HCT116 (cell line): ENCODE results near the gene CCDC82. TPM values are rescaled to one million over a fixed set of nuclear protein-coding genes. Genes with fewer than 3 reads are reported as not detected.

Experiments used
- ATAC-seq: fragments of 200-7000 bp; cut with Tn5 transposase; 2 replicates; pipeline ENCODE4 v1.9.1; 2020; ENCODE audit warnings: mild to moderate bottlenecking, moderate library complexity
- BruUV-seq: library from RNA; stranded (reverse); fragments of 400-500 nt; replicated peaks from 2 replicates; lab custom pipeline; 2021; lab: Mats Ljungman, UMichigan
- CTCF ChIA-PET: fragments of 300-600 bp; sonication (Branson Sonifier 250); formaldehyde crosslinking; loops from one replicate; lab custom pipeline; 2021; ENCODE audit warnings: antibody characterized with exemption; lab: Charles Lee
- POLR2A ChIA-PET: fragments of 300-600, 350-600 bp; sonication (Branson Sonifier 250); formaldehyde crosslinking; loops from one replicate; lab custom pipeline; 2021; ENCODE audit warnings: antibody characterized with exemption; lab: Charles Lee
- RAD21 ChIA-PET, 2 experiments: fragments of 300-600 bp; sonication (Branson Sonifier 250); formaldehyde crosslinking; loops; one replicate each; lab custom pipeline; 2023; ENCODE audit warnings: low total read pairs in 2 of 2; ENCODE audit not compliant: uncharacterized antibody in 2 of 2, unreplicated experiment in 2 of 2, low non-redundant PET in 1 of 2; lab: Charles Lee
- DNase-seq: peaks from one replicate; pipeline ENCODE4 v3.0.0-alpha.2; 2010; ENCODE audit warnings: low read depth, low spot score
- H2AFZ ChIP-seq: fragments of 200-600 bp; shearing (Covaris generic), sonication (generic); 2 replicates; pipeline ENCODE4 v1.6.1; 2017; ENCODE audit warnings: low read depth, mixed run types, mixed read lengths, antibody characterized with exemption, low read length; ENCODE audit not compliant: poor library complexity, severe bottlenecking
- H3K27ac ChIP-seq: 2 replicates; pipeline ENCODE4 v1.5.1; 2012; ENCODE audit warnings: low read depth, low read length
- H3K27me3 ChIP-seq: fragments of 200-600 bp; sonication (generic); 2 replicates; pipeline ENCODE4 v1.6.1; 2016; ENCODE audit warnings: mixed run types, low read length, mixed read lengths; ENCODE audit not compliant: insufficient read depth
- H3K36me3 ChIP-seq, 2 experiments: fragments of 200-500 bp in 1 of 2; fragments of 200-600 bp in 1 of 2; sonication (Bioruptor generic) in 1 of 2; sonication (generic) in 1 of 2; 2 replicates each; pipeline versions ENCODE4 v1.5.1 to v1.6.1; 2014 to 2016; ENCODE audit warnings: low read length in 2 of 2, inconsistent platforms in 1 of 2, mixed read lengths in 1 of 2, mixed run types in 1 of 2; ENCODE audit not compliant: insufficient read depth in 2 of 2, control insufficient read depth in 1 of 2
- H3K4me1 ChIP-seq, 2 experiments: fragments of 200-600 bp in 1 of 2; sonication (generic) in 1 of 2; 2 replicates each; pipeline versions ENCODE4 v1.5.1 to v1.6.1; 2012 to 2017; ENCODE audit warnings: low read length in 2 of 2, inconsistent platforms in 1 of 2, mild to moderate bottlenecking in 1 of 2, mixed read lengths in 1 of 2, mixed run types in 1 of 2, moderate library complexity in 1 of 2; ENCODE audit not compliant: insufficient read depth in 2 of 2, control insufficient read depth in 1 of 2
- H3K4me2 ChIP-seq: fragments of 200-600 bp; sonication (generic); 2 replicates; pipeline ENCODE4 v1.6.1; 2017; ENCODE audit warnings: mixed run types, low read length, mixed read lengths
- H3K4me3 ChIP-seq, 2 experiments: fragments of 200-600 bp in 1 of 2; sonication (generic) in 1 of 2; replicated peaks in 1 of 2; 2 replicates each; pipeline ENCODE4 v1.5.1; 2011 to 2016; ENCODE audit warnings: low read length in 2 of 2, control low read depth in 1 of 2, low read depth in 1 of 2, mild to moderate bottlenecking in 1 of 2, mixed read lengths in 1 of 2, mixed run types in 1 of 2
- H3K79me2 ChIP-seq: fragments of 200-600 bp; sonication (generic); 2 replicates; pipeline ENCODE4 v1.6.1; 2017; ENCODE audit warnings: mild to moderate bottlenecking, mixed run types, low read length, moderate library complexity, mixed read lengths; ENCODE audit not compliant: insufficient read depth
- H3K9ac ChIP-seq: fragments of 200-600 bp; sonication (generic); 2 replicates; pipeline ENCODE4 v1.6.1; 2016; ENCODE audit warnings: low read length, mixed read lengths
- H3K9me2 ChIP-seq: fragments of 200-600 bp; sonication (generic), shearing (Covaris generic); 2 replicates; pipeline ENCODE4 v1.6.1; 2017; ENCODE audit warnings: mixed run types, mild to moderate bottlenecking, moderate library complexity; ENCODE audit not compliant: insufficient read depth
- H3K9me3 ChIP-seq, 2 experiments: fragments of 200-500 bp in 1 of 2; fragments of 200-600 bp in 1 of 2; sonication (Bioruptor generic) in 1 of 2; sonication (generic) in 1 of 2; 2 replicates each; pipeline ENCODE4 v1.6.1; 2014 to 2017; ENCODE audit warnings: low read length in 2 of 2, mixed read lengths in 2 of 2, inconsistent platforms in 1 of 2, low read depth in 1 of 2, mild to moderate bottlenecking in 1 of 2, mixed run types in 1 of 2, moderate library complexity in 1 of 2; ENCODE audit not compliant: control insufficient read depth in 1 of 2, insufficient read depth in 1 of 2
- H4K20me1 ChIP-seq: fragments of 200-600 bp; sonication (generic), shearing (Covaris generic); 2 replicates; pipeline ENCODE4 v1.6.1; 2017; ENCODE audit warnings: mixed run types, mild to moderate bottlenecking, moderate library complexity; ENCODE audit not compliant: insufficient read depth
- ATF3 ChIP-seq: IDR thresholded peaks from 2 replicates; pipeline ENCODE4 v1.6.1; 2012
- CBX3 ChIP-seq: IDR thresholded peaks from 2 replicates; pipeline ENCODE4 v1.6.1; 2012; ENCODE audit warnings: low read depth
- CTCF ChIP-seq, 3 experiments: fragments of 200-600 bp in 1 of 3; sonication (generic) in 1 of 3; IDR thresholded peaks in 2 of 3; conservative IDR thresholded peaks in 1 of 3; 2 replicates each; pipeline ENCODE4 v1.5.1; 2012 to 2017; ENCODE audit warnings: low read depth in 2 of 3, low read length in 2 of 3, antibody characterized with exemption in 1 of 3, borderline replicate concordance in 1 of 3, control low read depth in 1 of 3, mild to moderate bottlenecking in 1 of 3, mixed read lengths in 1 of 3, mixed run types in 1 of 3, moderate library complexity in 1 of 3; ENCODE audit not compliant: insufficient read depth in 1 of 3
- EGR1 ChIP-seq: IDR thresholded peaks from 2 replicates; pipeline ENCODE4 v1.6.1; 2012; ENCODE audit warnings: low read depth
- ELF1 ChIP-seq: IDR thresholded peaks from 2 replicates; pipeline ENCODE4 v1.6.1; 2012; ENCODE audit warnings: low read depth, borderline replicate concordance
- FOSL1 ChIP-seq: IDR thresholded peaks from 2 replicates; pipeline ENCODE4 v1.6.1; 2012; ENCODE audit warnings: low read depth
- JUND ChIP-seq: IDR thresholded peaks from 2 replicates; pipeline ENCODE4 v1.6.1; 2012
- MAX ChIP-seq: IDR thresholded peaks from 2 replicates; pipeline ENCODE4 v1.6.1; 2012
- POLR2AphosphoS5 ChIP-seq: IDR thresholded peaks from 2 replicates; pipeline ENCODE4 v1.6.1; 2011; ENCODE audit warnings: mild to moderate bottlenecking, low read depth, low read length, moderate library complexity
- RAD21 ChIP-seq: IDR thresholded peaks from 2 replicates; pipeline ENCODE4 v1.6.1; 2012; ENCODE audit warnings: low read depth, mild to moderate bottlenecking
- REST ChIP-seq: IDR thresholded peaks from 2 replicates; pipeline ENCODE4 v1.6.1; 2012; ENCODE audit warnings: low read depth
- SIN3A ChIP-seq: IDR thresholded peaks from 2 replicates; pipeline ENCODE4 v1.6.1; 2012; ENCODE audit warnings: low read depth
- SP1 ChIP-seq: IDR thresholded peaks from 2 replicates; pipeline ENCODE4 v1.6.1; 2012; ENCODE audit warnings: low read depth
- SRF ChIP-seq: IDR thresholded peaks from 2 replicates; pipeline ENCODE4 v1.6.1; 2012; ENCODE audit warnings: low read depth
- TCF7L2 ChIP-seq: IDR thresholded peaks from 2 replicates; pipeline ENCODE4 v1.7.0; 2011; ENCODE audit warnings: borderline replicate concordance, inconsistent platforms; ENCODE audit not compliant: insufficient read depth, insufficient read length; ENCODE audit errors: extremely low read depth
- ZBTB33 ChIP-seq: IDR thresholded peaks from 2 replicates; pipeline ENCODE4 v1.6.1; 2011; ENCODE audit warnings: mild to moderate bottlenecking, low read length, moderate library complexity; ENCODE audit not compliant: insufficient replicate concordance; ENCODE audit errors: extremely low read depth
- ZFX ChIP-seq: fragments of 450-650 bp; IDR thresholded peaks from 2 replicates; pipeline ENCODE4 v1.6.1; 2017
- ZNF274 ChIP-seq: fragments of 200-500 bp; sonication (Bioruptor generic); IDR thresholded peaks from 2 replicates; pipeline ENCODE4 v1.6.1; 2014; ENCODE audit warnings: mild to moderate bottlenecking, low read depth, low read length, inconsistent platforms
- intact Hi-C: fragments of 100-400 bp; cut with micrococcal nuclease; formaldehyde crosslinking; loops from 2 replicates; pipeline ENCODE4 v1.10.0; 2022
- total RNA-seq: library from RNA; stranded (reverse); gene quantifications from one replicate; pipeline ENCODE4 v1.2.1, GENCODE V29; 2021; ENCODE audit not compliant: unreplicated experiment

Gene CCDC82
- total RNA-seq, 1 experiment from 2014 or later: 11.2 TPM

GRCh38 chr11:96314326-96315020 is 75.2 kb downstream of the CCDC82 start:
- H3K4me1 ChIP-seq: peaks cover 33 to 54% of the 10 kb centered on the region in 2 experiments
- H2AFZ ChIP-seq: peak overlapping the region; percentile 49
- H3K79me2 ChIP-seq: no peaks in the 10 kb centered on the region
- ChIA-PET POLR2A (interaction anchor here (1.4 kb wide), 1 partner anchor 29 kb away, joined by 4 read pairs; the partner anchor contains the start of gene MAML2), CTCF (interaction anchor here (1.1 kb wide), 1 partner anchor 29 kb away, joined by 3 read pairs; no protein-coding TSS in a partner anchor), RAD21 (no interaction called here)
- BruUV-seq: no TSS peak
- intact Hi-C loops: no loop called here
- H3K36me3 ChIP-seq: no peaks in the 10 kb centered on the region
- H3K9me2 ChIP-seq: no peaks in the 10 kb centered on the region
- no peaks in the 10 kb centered on the region for H3K9me3 ChIP-seq
- peak overlapping the region in 1 of 2 experiments; percentile 32; a peak in 2 of 4 replicates for H3K4me3 ChIP-seq
- H3K9ac ChIP-seq: peak overlapping the region; percentile 48
- peak overlapping the region; percentile 59 for H3K4me2 ChIP-seq
- no peaks in the 10 kb centered on the region for H4K20me1 ChIP-seq
- peak; percentile 48 for DNase-seq
- peak; percentile 65 for ATAC-seq
- H3K27ac ChIP-seq: peak overlapping the region; percentile 31
- no peaks in the 10 kb centered on the region for H3K27me3 ChIP-seq
- no peak for TF ChIP-seq ZFX
- peak; percentile 58; the same call in 1 of the 2 replicates for TF ChIP-seq CBX3
- TF ChIP-seq POLR2AphosphoS5: peak; percentile 33; the same call in 1 of the 2 replicates
- peak; percentile 27; the same call in 1 of the 2 replicates for TF ChIP-seq ELF1
- TF ChIP-seq MAX: 0 out of 2 replicates have a peak, but pooled peaks have one; percentile 29
- 0 out of 2 replicates have a peak, but pooled peaks have one; percentile 10 for TF ChIP-seq RAD21
- TF ChIP-seq FOSL1: peak; percentile 7; the same call in 1 of the 2 replicates
- TF ChIP-seq CTCF (IDR thresholded peaks at IDR 0.05 in 2 of 3, conservative IDR thresholded peaks at IDR 0.05 in 1 of 3; ENCODE audit: borderline replicate concordance in 1 of 3, insufficient read depth in 1 of 3, low read depth in 2 of 3, low read length in 2 of 3): no peak
- no peak for TF ChIP-seq ZNF274
- TF ChIP-seq JUND: peak; percentile 47
- TF ChIP-seq SRF: no peak
- TF ChIP-seq EGR1: 0 out of 2 replicates have a peak, but pooled peaks have one; percentile 19
- 0 out of 2 replicates have a peak, but pooled peaks have one; percentile 25 for TF ChIP-seq SIN3A
- TF ChIP-seq REST: no peak
- no peak for TF ChIP-seq TCF7L2
- TF ChIP-seq ATF3: no peak
- TF ChIP-seq ZBTB33: no peak
- peak; percentile 78 for TF ChIP-seq SP1
